Body of pancreas (tissue), 4 donors: Measurements from ENCODE around the gene TMEM45A. TPM values are rescaled to one million over a fixed set of nuclear protein-coding genes. Genes with fewer than 3 reads are reported as not detected.
"Not testable (repeated sequence)": the region's sequence is repeated elsewhere in the genome, so short reads cannot be mapped to it uniquely, and the experiment has no call there.

Experiments used
- ATAC-seq: fragments of 150-250 bp; one replicate; pipeline ENCODE4 v1.9.1; 2016
- DNase-seq, 4 donors: peaks; one replicate each; pipeline ENCODE4 v3.0.0-alpha.2; 2019
- H3K27ac ChIP-seq, 4 donors: fragments of 200-600 bp; sonication (generic); 1 replicate in 3 of 4; 2 replicates in 1 of 4; pipeline versions ENCODE4 v1.5.1 to v1.6.1; 2016 to 2019; ENCODE audit warnings: mild to moderate bottlenecking in 1 of 4, mixed read lengths in 1 of 4, moderate library complexity in 1 of 4
- H3K27me3 ChIP-seq, 2 donors: fragments of 200-600 bp; sonication (generic); one replicate each; pipeline ENCODE4 v1.6.0; 2016; ENCODE audit warnings: mild to moderate bottlenecking in 1 of 2
- H3K36me3 ChIP-seq, 2 donors: fragments of 200-600 bp; sonication (generic); replicated peaks in 1 of 2; 2 replicates each; pipeline ENCODE4 v1.5.1; 2016; ENCODE audit warnings: low read depth in 2 of 2; ENCODE audit not compliant: insufficient read depth in 1 of 2
- H3K4me1 ChIP-seq: fragments of 200-600 bp; sonication (generic); one replicate; pipeline ENCODE4 v1.6.0; 2016
- H3K4me3 ChIP-seq, 2 donors: fragments of 200-600 bp; sonication (generic); 1 replicate in 1 of 2; 2 replicates in 1 of 2; pipeline ENCODE4 v1.5.1; 2016 to 2019
- H3K9me3 ChIP-seq, 3 donors: fragments of 200-600 bp; sonication (generic); 1 replicate in 2 of 3; 2 replicates in 1 of 3; pipeline ENCODE4 v1.5.1; 2016
- CTCF ChIP-seq, 7 experiments: fragments of 450-650 bp in 4 of 7; fragments of 200-600 bp in 3 of 7; sonication (generic) in 3 of 7; IDR thresholded peaks; one replicate each; pipeline ENCODE4 v1.5.1; 2016 to 2019; ENCODE audit warnings: antibody characterized with exemption in 7 of 7
- POLR2A ChIP-seq, 3 donors: fragments of 450-650 bp; IDR thresholded peaks; one replicate each; pipeline ENCODE4 v1.6.1; 2016; ENCODE audit warnings: antibody characterized with exemption in 3 of 3, mild to moderate bottlenecking in 2 of 3
- WGBS, 2 donors: methylation state at CpG; one replicate each; pipeline ENCODE4 v1.1.5; 2017; 5-methylcytosine and 5-hydroxymethylcytosine counted together
- intact Hi-C: fragments of 100-400 bp; cut with DNase I; formaldehyde crosslinking; loops from one replicate; pipeline ENCODE4 v1.15.1; 2023
- total RNA-seq, 2 donors: library from RNA; depleted of rRNA; stranded (reverse); fragments of >200 nt; gene quantifications; one replicate each; pipeline ENCODE4 v1.1.0, GENCODE V29; 2016

The TMEM45A gene
- total RNA-seq, 2 donors from 2014 or later = 13.7 to 24.1 TPM

GRCh38 chr3:100468676-100469075 is 23.7 kb upstream of the TMEM45A start:
- H3K4me3 ChIP-seq = no peak overlapping the region
- intact Hi-C loops = loop anchor here (5.0 kb wide), 1 partner anchor 119 kb away; no protein-coding TSS in a partner anchor
- H3K27me3 ChIP-seq = no peaks in the 10 kb centered on the region
- no peaks in the 10 kb centered on the region for H3K4me1 ChIP-seq
- H3K27ac ChIP-seq = no peak overlapping the region
- no peaks in the 10 kb centered on the region for H3K36me3 ChIP-seq
- no peak for TF ChIP-seq CTCF (IDR thresholded peaks at IDR 0.05)
- TF ChIP-seq POLR2A (IDR thresholded peaks at IDR 0.05) = no peak
- no peaks in the 10 kb centered on the region for H3K9me3 ChIP-seq
- DNase-seq (no peak), ATAC-seq (no peak)
- 93 to 98% methylated on average over 2 of the region's 2 CpGs for WGBS, 2 donors

- no peaks in the 10 kb centered on the region for H3K36me3 ChIP-seq
- 80 to 100% methylated on average over 1 of the region's 1 CpG for WGBS, 2 donors
- H3K9me3 ChIP-seq = no peaks in the 10 kb centered on the region
- TF ChIP-seq CTCF (IDR thresholded peaks at IDR 0.05) = no peak
- no peak for TF ChIP-seq POLR2A (IDR thresholded peaks at IDR 0.05)
- no peaks in the 10 kb centered on the region for H3K4me1 ChIP-seq
- H3K27ac ChIP-seq = no peak overlapping the region
- intact Hi-C loops = no loop called here
- DNase-seq = no peak
- H3K27me3 ChIP-seq = no peaks in the 10 kb centered on the region
- H3K4me3 ChIP-seq = no peak overlapping the region
- ATAC-seq = no peak
Measured at GRCh38 chr3:100470951-100471350, 21.5 kb upstream of the TMEM45A start.

GRCh38 chr3:100471444-100471843 is 21.0 kb upstream of the TMEM45A start:
- Histone ChIP-seq H3K27ac (no peak overlapping the region), H3K4me3 (no peak overlapping the region), H3K27me3 (no peaks in the 10 kb centered on the region), H3K36me3 (no peaks in the 10 kb centered on the region), H3K4me1 (no peaks in the 10 kb centered on the region), H3K9me3 (no peaks in the 10 kb centered on the region)
- ATAC-seq (no peak), DNase-seq (no peak)
- 68 to 70% methylated on average over 2 of the region's 2 CpGs for WGBS, 2 donors
- intact Hi-C loops = no loop called here
- TF ChIP-seq POLR2A (IDR thresholded peaks at IDR 0.05) (no peak), CTCF (IDR thresholded peaks at IDR 0.05) (no peak)

GRCh38 chr3:100477851-100478360 is 14.5 kb upstream of the TMEM45A start:
- H3K4me3 ChIP-seq, H3K36me3 ChIP-seq, H3K9me3 ChIP-seq, DNase-seq, H3K4me1 ChIP-seq, H3K27ac ChIP-seq, H3K27me3 ChIP-seq, ATAC-seq, intact Hi-C loops: not testable (repeated sequence)
- WGBS, 2 donors = 79 to 98% methylated on average over 7 to 10 of the region's 32 CpGs

GRCh38 chr3:100478521-100478920 is 13.9 kb upstream of the TMEM45A start:
- ATAC-seq, H3K27me3 ChIP-seq, intact Hi-C loops, DNase-seq, H3K27ac ChIP-seq, H3K4me3 ChIP-seq, H3K4me1 ChIP-seq, H3K36me3 ChIP-seq, H3K9me3 ChIP-seq: not testable (repeated sequence)
- 88 to 92% methylated on average over 9 to 19 of the region's 25 CpGs for WGBS, 2 donors

GRCh38 chr3:100480081-100480480 is 12.3 kb upstream of the TMEM45A start:
- intact Hi-C loops = no loop called here
- Histone ChIP-seq H3K4me1 (no peaks in the 10 kb centered on the region), H3K27me3 (no peaks in the 10 kb centered on the region), H3K36me3 (no peaks in the 10 kb centered on the region), H3K27ac (no peak overlapping the region), H3K9me3 (no peaks in the 10 kb centered on the region), H3K4me3 (no peak overlapping the region)
- TF ChIP-seq POLR2A (IDR thresholded peaks at IDR 0.05) (no peak), CTCF (IDR thresholded peaks at IDR 0.05) (no peak)
- ATAC-seq (no peak), DNase-seq (no peak)
- WGBS, 2 donors = 76 to 84% methylated on average over 5 of the region's 5 CpGs
